Transverse colon (tissue), 4 donors: ENCODE measurements around the gene PLAAT3. TPM values are rescaled to one million over a fixed set of nuclear protein-coding genes. Genes with fewer than 3 reads are reported as not detected.
"Not testable (repeated sequence)": the region's sequence is repeated elsewhere in the genome, so short reads cannot be mapped to it uniquely, and the experiment has no call there.

Source experiments
- DNase-seq: peaks from one replicate; pipeline ENCODE4 v3.0.0-alpha.2; 2019
- H3K27ac ChIP-seq, 4 donors: fragments of 200-600 bp; sonication (generic); 2 replicates each; pipeline ENCODE4 v1.5.1; 2016 to 2018; ENCODE audit warnings: inconsistent platforms in 4 of 4
- H3K27me3 ChIP-seq: fragments of 200-600 bp; sonication (generic); 2 replicates; pipeline ENCODE4 v1.5.1; 2017; ENCODE audit warnings: inconsistent platforms
- H3K36me3 ChIP-seq, 4 donors: fragments of 200-600 bp; sonication (generic); 2 replicates each; pipeline ENCODE4 v1.5.1; 2017 to 2019; ENCODE audit warnings: inconsistent platforms in 4 of 4
- H3K4me1 ChIP-seq, 4 donors: fragments of 200-600 bp; sonication (generic); 2 replicates each; pipeline ENCODE4 v1.5.1; 2017 to 2020; ENCODE audit warnings: inconsistent platforms in 4 of 4
- H3K4me3 ChIP-seq, 4 donors: fragments of 200-600 bp; sonication (generic); 1 replicate in 1 of 4; 2 replicates in 3 of 4; pipeline versions ENCODE4 v1.5.1 to v1.6.1; 2017 to 2019; ENCODE audit warnings: inconsistent platforms in 4 of 4
- H3K9me3 ChIP-seq, 2 donors: fragments of 200-600 bp; sonication (generic); 2 replicates each; pipeline ENCODE4 v1.5.1; 2017 to 2019; ENCODE audit warnings: inconsistent platforms in 2 of 2
- CTCF ChIP-seq, 5 experiments: fragments of 200-600 bp in 3 of 5; fragments of 450-650 bp in 2 of 5; sonication (generic) in 3 of 5; IDR thresholded peaks; 1 replicate in 2 of 5; 2 replicates in 3 of 5; pipeline ENCODE4 v1.5.1; 2016 to 2017; ENCODE audit warnings: antibody characterized with exemption in 5 of 5, inconsistent platforms in 3 of 5, mild to moderate bottlenecking in 2 of 5, moderate library complexity in 1 of 5
- EP300 ChIP-seq: sonication (generic); formaldehyde crosslinking; IDR thresholded peaks from one replicate; pipeline ENCODE4 v1.6.1; 2017; ENCODE audit warnings: antibody characterized with exemption, low read depth
- POLR2A ChIP-seq: fragments of 450-650 bp; IDR thresholded peaks from one replicate; pipeline ENCODE4 v1.6.1; 2016; ENCODE audit warnings: antibody characterized with exemption, mild to moderate bottlenecking, moderate library complexity
- POLR2AphosphoS5 ChIP-seq, 3 donors: sonication (generic); formaldehyde crosslinking; IDR thresholded peaks; one replicate each; pipeline ENCODE4 v1.6.1; 2016; ENCODE audit warnings: antibody characterized with exemption in 3 of 3
- WGBS, 2 donors: methylation state at CpG; one replicate each; pipeline ENCODE4 v1.1.5; 2018; ENCODE audit warnings: low coverage in 1 of 2; 5-methylcytosine and 5-hydroxymethylcytosine counted together
- in situ Hi-C, 4 donors: fragments of 200-750 bp; cut with MboI; loops; one replicate each; pipeline versions ENCODE4 v1.15.0 to v1.15.1; 2017; ENCODE audit warnings: low sequenced_read_pairs in 3 of 4, low pct_ligation_motif_present in 1 of 4, low pct_unique_long_range_greater_than_20kb in 1 of 4
- intact Hi-C: fragments of 100-400 bp; cut with DNase I; formaldehyde crosslinking; loops from one replicate; pipeline ENCODE4 v1.15.1; 2023; ENCODE audit warnings: low total_unique reads
- total RNA-seq, 4 donors: library from RNA; depleted of rRNA; stranded (reverse); fragments of >200 nt; gene quantifications; one replicate each; pipeline ENCODE4 v1.1.0, GENCODE V29; 2016

The PLAAT3 gene
- total RNA-seq, 4 donors from 2014 or later: 8.6 to 16.7 (median 10.5) TPM

- WGBS, 2 donors: 72 to 76% methylated on average over 3 of the region's 3 CpGs
- in situ Hi-C loops: no loop called here
- Histone ChIP-seq H3K4me1 (peaks cover 20 to 52% (median 27%) of the 10 kb centered on the region in 4 donors), H3K27me3 (no peaks in the 10 kb centered on the region), H3K4me3 (no peak overlapping the region), H3K27ac (peak overlapping the region in 1 of 4 donors; percentile 88), H3K9me3 (no peaks in the 10 kb centered on the region), H3K36me3 (no peaks in the 10 kb centered on the region)
- TF ChIP-seq POLR2A (no peak), CTCF (IDR thresholded peaks at IDR 0.05) (no peak)
- intact Hi-C loops: no loop called here
- DNase-seq: no peak
These were observed 80.2 kb downstream of the PLAAT3 start for GRCh38 chr11:63534076-63534475.

- Histone ChIP-seq H3K4me3 (no peak overlapping the region), H3K4me1 (peaks cover 13 to 43% (median 22%) of the 10 kb centered on the region in 4 donors), H3K27ac (no peak overlapping the region), H3K36me3 (no peaks in the 10 kb centered on the region), H3K27me3 (no peaks in the 10 kb centered on the region), H3K9me3 (no peaks in the 10 kb centered on the region)
- in situ Hi-C loops: no loop called here
- no peak for DNase-seq
- intact Hi-C loops: no loop called here
- TF ChIP-seq EP300 (no peak), POLR2AphosphoS5 (IDR thresholded peaks at IDR 0.05) (no peak), CTCF (IDR thresholded peaks at IDR 0.05) (no peak), POLR2A (no peak)
- 72% methylated on average over 2 to 4 of the region's 4 CpGs for WGBS, 2 donors
These were observed 81.3 kb downstream of the PLAAT3 start for GRCh38 chr11:63532799-63533475.

- in situ Hi-C loops: no loop called here
- 64 to 79% methylated on average over 2 of the region's 2 CpGs for WGBS, 2 donors
These were observed 82.1 kb downstream of the PLAAT3 start for GRCh38 chr11:63532117-63532516.

GRCh38 chr11:63531074-63531792 is 83.0 kb downstream of the PLAAT3 start:
- peaks cover 5 to 28% (median 8%) of the 10 kb centered on the region in 4 donors for H3K4me1 ChIP-seq
- intact Hi-C loops, H3K9me3 ChIP-seq, H3K4me3 ChIP-seq, in situ Hi-C loops, H3K36me3 ChIP-seq, H3K27me3 ChIP-seq: not testable (repeated sequence)
- peak overlapping the region in 2 of 4 donors; percentile 37 to 39 for H3K27ac ChIP-seq
- peak; percentile 24 for DNase-seq
- 76 to 80% methylated on average over 1 to 5 of the region's 6 CpGs for WGBS, 2 donors

More at GRCh38 chr11:63532117-63532516, 82.1 kb downstream of the PLAAT3 start:
- Histone ChIP-seq H3K9me3 (no peaks in the 10 kb centered on the region), H3K4me1 (peaks cover 6 to 35% (median 16%) of the 10 kb centered on the region in 4 donors), H3K4me3 (no peak overlapping the region), H3K27me3 (no peaks in the 10 kb centered on the region), H3K36me3 (no peaks in the 10 kb centered on the region), H3K27ac (peak overlapping the region in 3 of 4 donors; percentile 33 to 39 (median 37))
- no peak for DNase-seq
- intact Hi-C loops: no loop called here
- TF ChIP-seq POLR2A: no peak
- TF ChIP-seq EP300: no peak
- TF ChIP-seq POLR2AphosphoS5 (IDR thresholded peaks at IDR 0.05): no peak
- TF ChIP-seq CTCF (IDR thresholded peaks at IDR 0.05): no peak
